ENCODE measurements around the gene JAK1. TPM values are rescaled to one million over a fixed set of nuclear protein-coding genes. Genes with fewer than 3 reads are reported as not detected.
"Not testable (repeated sequence)": the region's sequence is repeated elsewhere in the genome, so short reads cannot be mapped to it uniquely, and the experiment has no call there.

Gene JAK1
- total RNA-seq, 3 donors from 2014 or later = 179 to 258 (median 196) TPM

DNA sequence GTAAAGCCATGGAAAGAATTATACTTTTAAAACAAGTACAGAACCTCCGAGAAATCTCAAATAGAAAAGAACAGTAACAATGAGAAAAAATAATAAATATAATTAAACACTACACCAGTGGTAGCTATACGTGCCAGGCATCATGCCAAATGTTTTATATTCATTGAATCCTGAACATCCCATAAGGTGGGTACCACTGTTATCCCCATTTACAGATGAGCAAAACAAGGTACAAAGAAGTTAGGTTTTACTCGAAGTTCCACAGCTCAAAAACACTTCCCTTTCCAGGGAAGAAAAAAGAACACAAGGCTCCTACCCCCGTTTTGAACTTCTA lies 33.4 kb downstream of the JAK1 start:
- Histone ChIP-seq H3K9me3 (no peaks in the 10 kb centered on the region), H3K27me3 (no peaks in the 10 kb centered on the region), H3K27ac (peak overlapping the region; percentile 67 to 89), H3K36me3 (no peaks in the 10 kb centered on the region), H3K4me1 (no peaks in the 10 kb centered on the region), H3K4me3 (no peak overlapping the region)
- TF ChIP-seq POLR2AphosphoS5 (IDR thresholded peaks at IDR 0.05) (no peak), CTCF (IDR thresholded peaks at IDR 0.05) (no peak), POLR2A (IDR thresholded peaks at IDR 0.05) (no peak)
- DNase-seq (ENCODE audit: low spot score in 2 of 2) = no peak
- intact Hi-C loops (cut with DNase I; ENCODE audit: low total_unique reads) = no loop called here

DNA sequence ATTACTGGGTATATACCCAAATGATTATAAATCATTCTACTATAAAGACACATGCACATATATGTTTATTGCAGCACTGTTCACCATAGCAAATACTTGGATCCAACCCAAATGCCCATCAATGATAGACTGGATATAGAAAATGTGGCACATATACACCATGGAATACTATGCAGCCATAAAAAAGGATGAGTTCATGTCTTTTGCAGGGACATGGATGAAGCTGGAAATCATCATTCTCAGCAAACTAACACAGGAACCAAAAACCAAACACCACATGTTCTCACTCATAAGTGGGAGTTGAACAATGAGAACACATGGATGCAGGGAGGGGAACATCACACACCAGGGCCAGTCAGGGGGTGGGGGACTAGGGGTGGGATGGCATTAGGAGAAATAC lies 35.7 kb downstream of the JAK1 start:
- intact Hi-C loops (cut with DNase I; ENCODE audit: low total_unique reads); H3K36me3 ChIP-seq: not testable (repeated sequence)

DNA sequence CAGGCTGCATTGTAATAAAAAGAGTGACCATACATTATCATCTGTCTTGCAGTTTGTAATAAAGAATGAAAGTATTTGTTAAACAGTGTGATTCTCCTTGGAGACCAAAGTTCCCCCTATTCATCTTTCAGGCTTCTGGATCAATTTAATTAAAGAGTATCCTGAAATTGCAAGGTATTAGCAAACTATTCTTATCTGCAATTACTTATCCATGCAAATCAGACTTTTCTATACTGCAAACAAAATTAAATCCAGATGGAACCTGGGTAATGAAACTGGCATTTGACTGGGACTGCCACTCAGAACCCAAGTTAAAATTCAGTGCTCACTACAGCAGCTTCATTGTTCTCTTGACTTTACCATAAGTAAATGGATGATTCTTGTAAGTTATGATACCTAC lies 37.1 kb downstream of the JAK1 start:
- no peaks in the 10 kb centered on the region for H3K4me1 ChIP-seq
- no peak for DNase-seq (ENCODE audit: low spot score in 2 of 2)

More for the DNA sequence above, 35.7 kb downstream of the JAK1 start:
- not testable (repeated sequence) for DNase-seq (ENCODE audit: low spot score in 2 of 2); H3K27ac ChIP-seq; H3K9me3 ChIP-seq; H3K27me3 ChIP-seq; H3K4me3 ChIP-seq; H3K4me1 ChIP-seq

GRCh38 chr1:64928325-64928724 lies 38.0 kb downstream of the JAK1 start:
- Histone ChIP-seq H3K36me3 (no peaks in the 10 kb centered on the region), H3K4me3 (no peak overlapping the region), H3K9me3 (no peaks in the 10 kb centered on the region), H3K27ac (no peak overlapping the region), H3K4me1 (no peaks in the 10 kb centered on the region), H3K27me3 (no peaks in the 10 kb centered on the region)
- TF ChIP-seq POLR2A (IDR thresholded peaks at IDR 0.05) (no peak), CTCF (IDR thresholded peaks at IDR 0.05) (no peak), POLR2AphosphoS5 (IDR thresholded peaks at IDR 0.05) (no peak)
- DNase-seq (ENCODE audit: low spot score in 2 of 2) = no peak
- intact Hi-C loops (cut with DNase I; ENCODE audit: low total_unique reads) = no loop called here

More for the DNA sequence above, 37.1 kb downstream of the JAK1 start:
- TF ChIP-seq POLR2AphosphoS5 (IDR thresholded peaks at IDR 0.05) = no peak
- TF ChIP-seq POLR2A (IDR thresholded peaks at IDR 0.05) = no peak
- no peak for TF ChIP-seq CTCF (IDR thresholded peaks at IDR 0.05)
- no peaks in the 10 kb centered on the region for H3K27me3 ChIP-seq
- no peaks in the 10 kb centered on the region for H3K9me3 ChIP-seq
- no peak overlapping the region for H3K27ac ChIP-seq
- H3K36me3 ChIP-seq = no peaks in the 10 kb centered on the region
- H3K4me3 ChIP-seq = no peak overlapping the region
- intact Hi-C loops (cut with DNase I; ENCODE audit: low total_unique reads) = no loop called here

DNA sequence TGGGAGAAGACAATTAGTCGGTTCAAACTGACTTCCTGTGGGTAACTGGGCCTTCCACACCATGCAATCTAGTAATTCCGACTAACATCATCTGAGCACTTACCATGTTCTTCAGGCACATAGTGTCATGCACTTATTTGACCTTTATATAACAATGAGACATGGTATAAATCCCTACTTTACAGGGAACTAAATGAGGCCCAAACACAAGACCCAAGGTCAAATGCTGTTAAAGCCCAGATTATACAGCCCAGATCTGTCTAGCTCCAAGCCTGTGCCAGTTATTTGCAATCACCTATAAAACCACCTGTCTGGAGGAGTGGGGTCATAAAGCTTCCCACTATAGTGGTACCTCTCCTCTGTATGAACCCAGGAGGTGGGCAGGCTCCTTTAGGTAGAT lies 40.8 kb downstream of the JAK1 start:
- H3K27me3 ChIP-seq = no peaks in the 10 kb centered on the region
- H3K4me3 ChIP-seq = no peak overlapping the region
- H3K4me1 ChIP-seq = peaks cover 0 to 12% of the 10 kb centered on the region in 2 donors
- no peaks in the 10 kb centered on the region for H3K9me3 ChIP-seq
- H3K36me3 ChIP-seq = no peaks in the 10 kb centered on the region
- no peak for TF ChIP-seq POLR2A (IDR thresholded peaks at IDR 0.05)
- no peak for TF ChIP-seq CTCF (IDR thresholded peaks at IDR 0.05)
- TF ChIP-seq POLR2AphosphoS5 (IDR thresholded peaks at IDR 0.05) = no peak
- no peak for DNase-seq (ENCODE audit: low spot score in 2 of 2)
- intact Hi-C loops (cut with DNase I; ENCODE audit: low total_unique reads) = no loop called here
- H3K27ac ChIP-seq = no peak overlapping the region

GRCh38 chr1:64923294-64923718 lies 43.0 kb downstream of the JAK1 start:
- H3K4me1 ChIP-seq = peaks cover 0 to 13% of the 10 kb centered on the region in 2 donors
- intact Hi-C loops (cut with DNase I; ENCODE audit: low total_unique reads) = no loop called here
- no peak overlapping the region for H3K27ac ChIP-seq
- H3K27me3 ChIP-seq = no peaks in the 10 kb centered on the region
- TF ChIP-seq CTCF (IDR thresholded peaks at IDR 0.05) (no peak), POLR2A (IDR thresholded peaks at IDR 0.05) (no peak), POLR2AphosphoS5 (IDR thresholded peaks at IDR 0.05) (no peak)
- H3K4me3 ChIP-seq = no peak overlapping the region
- H3K9me3 ChIP-seq = no peaks in the 10 kb centered on the region
- H3K36me3 ChIP-seq = no peaks in the 10 kb centered on the region
- DNase-seq (ENCODE audit: low spot score in 2 of 2) = no peak

All from breast epithelium (tissue), 4 donors.